ENCODE measurements around the gene TNNI3K. TPM values are rescaled to one million over a fixed set of nuclear protein-coding genes. Genes with fewer than 3 reads are reported as not detected.
A peak's percentile ranks its signal among the peaks of the same experiment; 100 is the strongest.

Gene TNNI3K
- polyA plus RNA-seq, 1 donor from 2014 or later: 3.5 TPM

GRCh38 chr1:74457253-74457652, 222.1 kb downstream of the TNNI3K start:
- no peak overlapping the region for H2AFZ ChIP-seq (ENCODE audit: low read depth, low read length)
- no peaks in the 10 kb centered on the region for H3K36me3 ChIP-seq (ENCODE audit: insufficient read depth, low read length)
- no peaks in the 10 kb centered on the region for H4K20me1 ChIP-seq (ENCODE audit: insufficient read depth)
- no peaks in the 10 kb centered on the region for H3F3A ChIP-seq (ENCODE audit: insufficient read depth, low read length, poor library complexity, severe bottlenecking)
- TF ChIP-seq MXI1 (conservative IDR thresholded peaks at IDR 0.05; ENCODE audit: poor library complexity, severe bottlenecking) (no peak), REST (IDR thresholded peaks at IDR 0.05; ENCODE audit: borderline replicate concordance) (no peak), EP300 (conservative IDR thresholded peaks at IDR 0.05; ENCODE audit: poor library complexity, severe bottlenecking) (peak; percentile 71), SMC3 (conservative IDR thresholded peaks at IDR 0.05; ENCODE audit: poor library complexity) (no peak), CTCF (IDR thresholded peaks at IDR 0.05; ENCODE audit: poor library complexity, severe bottlenecking) (no peak), EZH2 (IDR thresholded peaks at IDR 0.05; ENCODE audit: borderline replicate concordance, insufficient read depth, low read length, poor library complexity, severe bottlenecking) (no peak), RAD21 (conservative IDR thresholded peaks at IDR 0.05) (no peak), TAF1 (IDR thresholded peaks at IDR 0.05; ENCODE audit: low read depth) (no peak), POLR2AphosphoS5 (IDR thresholded peaks at IDR 0.05) (peak; percentile 69)
- H3K4me3 ChIP-seq (ENCODE audit: low read length): no peak overlapping the region
- no peaks in the 10 kb centered on the region for H3K79me2 ChIP-seq (replicated peaks; ENCODE audit: insufficient read depth, low read length)
- H3K9me2 ChIP-seq (ENCODE audit: insufficient read depth, low read length): no peaks in the 10 kb centered on the region
- H3K9ac ChIP-seq (ENCODE audit: low read length): no peak overlapping the region
- no peaks in the 10 kb centered on the region for H3K27me3 ChIP-seq (ENCODE audit: insufficient read depth, low read depth, low read length)
- peak overlapping the region; percentile 28 for H3K27ac ChIP-seq (ENCODE audit: low read length)
- no peak overlapping the region for H3K4me2 ChIP-seq (ENCODE audit: low read length)
- H3K9me3 ChIP-seq (ENCODE audit: low read length): no peaks in the 10 kb centered on the region

GRCh38 chr1:74463333-74463988, 228.3 kb downstream of the TNNI3K start:
- Histone ChIP-seq H3K9me2 (ENCODE audit: insufficient read depth, low read length) (no peaks in the 10 kb centered on the region), H2AFZ (ENCODE audit: low read depth, low read length) (no peak overlapping the region), H3F3A (ENCODE audit: insufficient read depth, low read length, poor library complexity, severe bottlenecking) (no peaks in the 10 kb centered on the region), H3K79me2 (replicated peaks; ENCODE audit: insufficient read depth, low read length) (no peaks in the 10 kb centered on the region), H3K36me3 (ENCODE audit: insufficient read depth, low read length) (no peaks in the 10 kb centered on the region), H3K9me3 (ENCODE audit: low read length) (no peaks in the 10 kb centered on the region), H4K20me1 (ENCODE audit: insufficient read depth) (no peaks in the 10 kb centered on the region), H3K27me3 (ENCODE audit: insufficient read depth, low read depth, low read length) (no peaks in the 10 kb centered on the region), H3K4me3 (ENCODE audit: low read length) (peak overlapping the region; percentile 4), H3K9ac (ENCODE audit: low read length) (no peak overlapping the region), H3K4me2 (ENCODE audit: low read length) (no peak overlapping the region), H3K27ac (ENCODE audit: low read length) (peak overlapping the region; percentile 23)
- TF ChIP-seq SMC3 (conservative IDR thresholded peaks at IDR 0.05; ENCODE audit: poor library complexity) (no peak), EZH2 (IDR thresholded peaks at IDR 0.05; ENCODE audit: borderline replicate concordance, insufficient read depth, low read length, poor library complexity, severe bottlenecking) (no peak), RAD21 (conservative IDR thresholded peaks at IDR 0.05) (no peak), MXI1 (conservative IDR thresholded peaks at IDR 0.05; ENCODE audit: poor library complexity, severe bottlenecking) (no peak), TAF1 (IDR thresholded peaks at IDR 0.05; ENCODE audit: low read depth) (no peak), REST (IDR thresholded peaks at IDR 0.05; ENCODE audit: borderline replicate concordance) (no peak), CTCF (IDR thresholded peaks at IDR 0.05; ENCODE audit: poor library complexity, severe bottlenecking) (no peak), POLR2AphosphoS5 (IDR thresholded peaks at IDR 0.05) (no peak), EP300 (conservative IDR thresholded peaks at IDR 0.05; ENCODE audit: poor library complexity, severe bottlenecking) (no peak)

All from neural cell (in vitro differentiated cells).